UCSD-AML1 (cell line): Measurements from ENCODE around the gene SFXN5.
A peak's percentile ranks its signal among the peaks of the same experiment; 100 is the strongest.

Experiments
- DNase-seq: peaks from one replicate; lab custom pipeline; 2025; ENCODE audit not compliant: unreplicated experiment; lab: John Stamatoyannopoulos, UW

Gene SFXN5

DNA sequence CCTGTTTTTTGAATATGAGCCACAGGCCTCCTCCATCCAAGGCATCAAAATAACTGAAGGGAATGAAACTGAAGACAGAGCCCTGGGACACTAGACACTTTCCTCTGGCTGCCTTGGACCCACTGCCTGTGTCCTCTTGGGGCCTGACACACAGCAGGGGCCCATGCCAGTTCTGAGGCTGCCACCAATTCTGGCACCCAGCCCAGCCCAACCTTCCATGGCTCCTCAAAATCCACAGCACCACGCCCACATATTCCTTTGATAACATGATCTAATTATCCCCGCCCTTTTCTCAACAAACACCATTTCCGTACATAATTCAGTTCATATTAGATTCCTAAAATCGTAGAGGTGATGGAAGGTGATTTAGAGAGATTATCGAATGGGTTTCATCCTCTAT is 90.0 kb downstream of the SFXN5 start:
- no peak for DNase-seq

DNA sequence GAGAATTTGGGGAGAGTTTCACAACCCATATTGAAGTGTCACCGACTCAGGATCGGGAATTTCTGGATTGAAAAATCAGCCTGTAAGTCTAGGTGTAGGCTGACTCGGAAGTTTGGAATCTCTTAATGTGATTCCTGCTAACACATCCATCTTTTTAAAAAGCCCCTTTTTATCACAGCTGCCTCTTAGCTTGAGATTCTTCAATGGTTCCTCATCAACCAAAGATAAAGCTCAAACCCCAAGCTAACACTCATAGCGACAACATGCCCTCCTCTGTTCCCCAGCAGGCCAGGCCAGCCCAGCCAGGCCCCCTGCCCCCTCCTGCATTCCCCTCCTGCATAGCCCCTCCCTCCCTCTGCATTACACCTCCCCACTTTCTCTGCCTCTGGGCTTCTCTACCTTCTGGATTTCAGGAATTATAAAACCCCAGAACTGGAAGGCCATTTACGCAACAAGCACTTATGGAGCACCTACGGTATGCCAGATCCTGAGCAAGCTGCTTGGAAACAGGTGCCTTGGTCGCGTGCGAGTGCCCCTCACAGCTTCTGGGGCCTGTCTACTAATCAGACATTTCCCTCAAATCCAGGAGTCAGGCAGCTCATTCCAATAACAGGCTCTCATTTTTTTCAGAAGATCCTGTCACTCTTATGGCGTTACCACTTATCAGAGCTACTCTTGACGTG is 90.8 kb downstream of the SFXN5 start:
- DNase-seq, result no peak

DNA sequence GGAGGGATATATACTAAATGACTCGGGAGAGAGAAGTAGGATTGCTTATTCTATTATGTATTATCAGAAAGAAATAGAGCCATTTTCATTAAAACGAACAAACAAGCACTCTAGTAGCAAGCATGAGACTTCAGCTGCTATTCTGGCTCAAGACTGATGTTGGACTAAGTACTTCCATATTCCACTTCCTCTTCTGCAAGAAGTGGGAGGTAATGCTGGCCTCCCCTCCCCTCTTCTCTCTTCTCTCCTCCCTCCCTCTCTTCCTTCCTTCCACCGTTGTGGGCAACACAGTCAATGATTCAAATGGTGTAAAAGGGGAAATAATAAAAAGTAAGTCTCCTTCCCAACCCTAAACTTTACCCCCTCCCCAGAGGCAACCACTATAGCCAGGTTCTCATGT is 91.6 kb downstream of the SFXN5 start:
- DNase-seq, result peak; percentile 37

DNA sequence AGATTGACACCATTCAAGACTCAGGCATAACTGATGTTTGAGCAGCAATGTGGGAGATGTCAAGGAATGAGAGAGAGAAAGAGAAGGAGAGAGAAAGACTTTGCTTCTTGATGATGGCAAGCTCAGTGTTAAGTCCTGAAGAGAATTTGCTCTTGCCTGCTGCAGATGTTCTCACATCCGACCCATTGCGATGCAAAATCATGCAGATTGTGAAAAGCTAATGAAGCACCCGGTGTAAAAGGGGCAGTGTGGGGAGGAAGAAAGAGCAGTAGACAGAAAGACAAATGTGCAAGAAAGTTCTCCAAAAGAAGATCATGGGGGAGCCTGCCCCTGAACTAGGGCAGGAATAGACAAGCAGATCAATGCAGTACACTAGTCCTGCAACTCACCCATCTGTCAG is 96.5 kb downstream of the SFXN5 start:
- no peak for DNase-seq

DNA sequence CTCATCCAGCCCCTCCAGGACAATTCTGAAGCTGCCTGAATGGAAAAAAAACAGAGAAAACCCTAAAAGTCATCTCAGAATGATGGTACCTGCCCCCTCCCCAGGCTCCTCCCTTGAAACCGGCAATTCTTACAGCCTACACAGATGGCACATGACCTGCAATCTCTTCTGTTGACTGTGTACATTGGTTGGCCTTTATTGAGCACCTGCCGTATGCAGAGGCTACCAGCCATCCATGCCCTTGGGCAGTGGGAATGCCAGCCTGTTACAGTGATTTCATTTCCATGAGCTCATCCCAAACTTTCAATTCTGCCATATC is 97.1 kb downstream of the SFXN5 start:
- DNase-seq, result no peak

DNA sequence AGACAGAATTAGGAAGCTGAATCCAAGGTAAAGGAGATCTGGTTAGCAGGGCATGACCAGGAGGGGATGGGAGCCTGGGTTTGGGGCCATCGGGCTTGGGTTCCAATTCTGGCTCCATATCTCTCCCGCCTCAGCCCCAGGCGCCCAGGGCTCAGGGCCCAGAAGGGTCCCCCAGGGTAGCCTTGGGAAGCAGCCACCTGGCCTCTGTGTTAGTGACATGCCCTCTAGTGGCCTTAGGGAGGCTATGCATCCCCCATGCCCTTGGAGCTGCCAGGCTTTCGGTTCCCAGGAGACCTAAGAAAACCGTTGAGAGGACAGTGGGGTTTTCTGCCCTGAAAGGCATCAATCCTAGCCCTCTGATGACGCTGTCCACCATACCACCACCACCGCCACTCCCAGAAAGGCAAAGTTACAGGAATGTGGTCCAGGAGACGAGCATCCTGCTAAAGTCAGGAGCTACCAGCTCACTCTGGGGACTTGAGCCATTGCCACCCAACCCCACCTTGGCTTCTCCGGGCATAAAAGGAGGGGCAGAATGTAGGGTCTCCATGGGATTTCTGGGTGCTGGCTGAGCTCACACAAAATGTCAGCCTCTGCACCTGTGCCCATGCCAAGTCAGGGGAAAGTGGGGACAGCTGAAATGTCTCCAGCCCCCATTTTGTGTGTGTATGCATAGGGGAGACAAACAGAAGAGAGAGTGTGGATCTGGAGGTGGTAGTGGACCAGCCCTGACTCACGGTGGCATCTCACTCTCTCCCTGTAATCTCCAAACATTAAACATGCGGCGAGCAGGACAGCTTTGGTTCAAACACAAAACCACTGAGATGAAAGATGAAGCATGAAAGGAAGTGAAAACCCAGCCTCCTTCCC is 97.7 kb downstream of the SFXN5 start:
- peak; percentile 46 for DNase-seq

DNA sequence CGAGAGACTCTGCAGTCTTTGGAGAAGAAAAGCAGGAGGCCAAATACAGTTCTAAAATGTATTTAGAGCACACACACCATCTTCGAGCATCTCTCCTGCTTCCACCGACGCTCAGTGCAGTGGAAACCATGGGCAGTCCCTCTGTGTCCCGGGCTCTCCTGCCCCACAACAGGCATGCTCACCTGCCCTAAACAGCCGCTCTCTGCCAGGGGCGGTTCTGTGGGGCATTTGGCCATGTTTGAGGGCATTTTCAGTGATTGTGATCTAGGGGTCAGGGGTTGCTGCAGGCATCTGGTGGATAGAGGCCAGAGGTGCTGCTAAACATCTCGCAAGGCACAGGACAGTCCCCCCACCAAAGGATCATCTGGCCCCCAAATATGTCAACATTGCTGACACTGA is 98.4 kb downstream of the SFXN5 start:
- DNase-seq, result no peak

DNA sequence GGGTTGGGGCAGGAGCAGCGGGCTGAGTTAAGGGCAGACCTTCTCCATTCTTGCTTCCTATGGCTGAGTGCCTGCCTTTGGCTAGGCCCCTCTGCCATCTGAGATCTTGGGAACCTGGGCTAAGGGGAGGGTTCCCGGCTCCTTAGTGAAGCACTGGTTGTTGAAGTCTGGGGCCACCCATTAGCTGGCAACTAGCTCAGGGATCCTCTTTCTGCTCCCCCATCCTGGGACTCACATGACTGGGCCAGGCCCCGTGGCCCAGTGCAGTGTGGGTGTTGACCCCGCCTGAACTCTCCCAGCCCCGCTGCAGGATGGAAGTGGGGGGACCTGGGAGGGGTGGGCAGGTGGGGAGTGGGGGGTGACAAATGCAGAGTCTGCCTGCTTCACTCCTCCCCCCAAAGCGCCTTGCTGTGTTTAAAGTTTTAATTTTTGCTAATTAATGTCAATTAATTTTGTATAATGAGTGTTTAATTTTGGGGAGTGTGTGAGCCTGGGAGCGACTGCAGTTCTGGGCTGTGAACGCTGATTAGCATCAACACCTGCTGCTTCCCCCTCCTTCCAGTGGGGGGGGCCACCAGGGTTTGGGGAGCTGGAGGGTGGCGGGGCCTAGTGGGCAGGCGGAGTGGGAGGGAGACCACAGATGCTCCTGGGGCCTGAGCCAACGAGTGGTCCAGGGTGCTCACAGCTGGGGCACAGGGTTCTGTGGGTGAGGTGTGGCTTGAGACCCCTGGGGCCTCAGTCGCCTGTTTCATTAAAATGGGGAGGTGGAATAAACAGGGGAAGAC is 99.0 kb downstream of the SFXN5 start:
- no peak for DNase-seq

DNA sequence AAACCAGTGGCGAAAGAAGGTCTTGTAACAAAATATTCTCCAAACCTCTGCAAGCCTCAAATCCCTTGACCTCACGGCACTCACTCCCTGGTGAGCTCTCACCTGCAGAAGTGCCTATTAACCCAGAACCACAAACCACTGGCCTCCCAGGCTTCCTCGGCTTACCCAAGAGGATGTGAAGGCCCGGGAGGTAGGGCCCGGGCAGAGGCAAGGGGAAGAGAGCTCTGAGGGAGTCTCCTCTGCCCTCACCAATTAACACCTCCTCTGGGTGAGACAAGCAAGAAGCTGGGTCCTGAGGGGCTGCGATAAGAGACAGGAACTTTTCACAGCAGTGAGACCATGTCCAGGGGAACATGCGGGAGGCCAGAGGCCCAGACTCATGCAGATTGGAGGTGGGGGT is 100.5 kb downstream of the SFXN5 start:
- no peak for DNase-seq

DNA sequence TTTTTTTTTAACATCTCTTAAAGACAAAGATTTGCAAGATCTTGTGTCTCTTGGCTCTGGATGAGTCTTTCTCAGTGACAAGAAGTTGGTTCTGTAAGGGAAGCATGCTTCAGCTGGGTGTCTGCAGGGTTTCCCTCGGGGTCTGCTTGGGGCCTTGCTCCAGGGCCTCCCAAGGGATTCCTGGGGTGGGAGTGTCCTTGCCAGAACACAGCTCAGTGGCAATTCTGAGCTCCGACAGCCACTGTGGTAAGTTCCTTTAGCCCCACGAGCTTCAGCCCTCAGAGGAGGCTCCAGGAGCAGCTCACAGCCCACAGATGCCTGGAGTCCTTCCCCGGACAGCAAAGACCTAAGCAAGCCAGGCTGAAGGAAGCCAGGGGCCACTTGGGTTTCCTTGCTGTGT is 101.8 kb downstream of the SFXN5 start:
- no peak for DNase-seq

DNA sequence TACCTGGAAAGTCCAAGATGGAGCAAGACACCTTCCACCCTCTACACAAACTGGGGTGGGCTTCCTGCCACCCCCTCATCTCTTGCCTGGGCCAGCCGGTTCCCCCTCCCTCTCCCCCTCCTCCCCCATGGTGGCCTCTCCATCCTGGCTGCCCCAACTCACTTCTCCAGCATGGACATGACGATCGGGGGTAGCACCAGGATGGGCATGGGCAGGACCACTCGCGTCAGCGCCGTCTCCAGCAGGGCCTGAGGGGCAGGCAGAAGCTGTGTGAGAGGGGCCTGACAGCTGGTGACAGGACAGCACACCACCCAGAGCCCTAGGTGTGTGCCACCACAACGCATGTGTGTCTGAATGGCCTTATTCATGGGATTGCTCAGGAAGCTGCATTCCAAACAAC is 103.2 kb downstream of the SFXN5 start:
- no peak for DNase-seq

DNA sequence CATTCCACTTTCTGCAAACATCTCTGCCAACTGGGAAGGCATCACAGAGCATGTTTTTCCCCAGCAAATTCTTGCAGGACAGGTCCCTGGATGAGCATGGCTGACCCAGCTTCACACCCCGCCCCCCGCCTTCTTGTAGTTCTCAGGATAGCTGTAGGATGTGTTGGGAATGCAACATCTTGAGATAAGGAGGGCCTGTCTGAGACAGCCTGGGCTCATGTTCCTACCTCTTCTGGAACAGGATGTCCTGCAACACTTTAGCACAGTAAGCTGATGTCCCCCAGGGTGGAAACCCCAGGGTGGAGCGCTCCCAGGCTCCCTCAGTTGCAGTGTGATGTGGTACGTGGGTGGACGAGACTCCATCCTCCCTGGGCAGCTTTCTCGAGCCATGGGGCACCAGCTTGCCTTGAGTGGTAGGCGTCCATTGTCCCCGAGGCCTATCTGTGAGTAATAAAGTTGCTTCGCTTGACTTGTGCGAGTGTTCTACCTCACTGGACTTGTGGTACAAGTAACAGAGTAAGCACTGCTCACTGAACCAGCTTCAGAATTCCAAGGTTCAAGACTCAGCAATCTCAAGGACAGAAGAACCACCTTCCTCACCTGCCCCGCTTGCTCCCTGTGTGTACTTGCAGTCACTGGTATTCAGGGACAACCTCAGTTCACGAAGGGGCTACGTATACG is 105.6 kb downstream of the SFXN5 start:
- DNase-seq, result no peak

DNA sequence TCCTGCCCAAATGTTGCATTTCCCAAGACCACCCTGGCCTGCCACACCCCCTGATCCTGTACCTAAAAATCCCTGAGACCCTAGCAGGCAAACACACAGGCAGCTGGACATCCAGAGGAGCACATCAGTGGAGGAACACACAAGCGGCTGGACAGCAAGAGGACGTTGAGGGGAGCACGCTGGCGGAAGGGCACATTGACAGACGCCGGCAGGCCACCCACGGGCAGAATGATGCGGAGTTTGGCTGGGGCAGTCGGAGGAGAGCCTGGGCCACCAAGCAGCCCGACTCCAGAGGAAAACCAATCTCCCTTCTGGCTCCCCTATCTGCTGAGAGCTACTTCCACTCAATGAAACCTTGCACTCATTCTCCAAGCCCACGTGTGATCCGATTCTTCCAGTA is 106.5 kb downstream of the SFXN5 start:
- DNase-seq, result no peak

DNA sequence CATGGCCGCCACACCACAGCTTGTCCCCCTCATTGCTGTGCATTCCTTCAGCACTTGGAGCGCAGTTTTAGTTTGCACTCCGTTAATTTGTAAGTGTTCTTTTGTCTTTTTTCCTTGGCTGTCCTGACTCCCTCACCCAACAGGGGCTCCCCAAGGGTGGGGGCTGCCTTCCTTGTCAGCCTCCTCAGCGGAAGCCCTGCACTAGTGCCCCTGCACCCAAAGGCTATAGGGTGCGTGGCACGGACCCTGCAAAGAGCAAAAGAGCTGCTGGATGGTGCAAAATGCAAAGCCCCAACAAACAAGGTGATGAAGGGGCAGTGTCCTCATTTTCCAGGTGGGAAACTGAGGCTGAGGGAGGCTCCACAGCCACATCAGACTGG is 107.4 kb downstream of the SFXN5 start:
- DNase-seq, result no peak

DNA sequence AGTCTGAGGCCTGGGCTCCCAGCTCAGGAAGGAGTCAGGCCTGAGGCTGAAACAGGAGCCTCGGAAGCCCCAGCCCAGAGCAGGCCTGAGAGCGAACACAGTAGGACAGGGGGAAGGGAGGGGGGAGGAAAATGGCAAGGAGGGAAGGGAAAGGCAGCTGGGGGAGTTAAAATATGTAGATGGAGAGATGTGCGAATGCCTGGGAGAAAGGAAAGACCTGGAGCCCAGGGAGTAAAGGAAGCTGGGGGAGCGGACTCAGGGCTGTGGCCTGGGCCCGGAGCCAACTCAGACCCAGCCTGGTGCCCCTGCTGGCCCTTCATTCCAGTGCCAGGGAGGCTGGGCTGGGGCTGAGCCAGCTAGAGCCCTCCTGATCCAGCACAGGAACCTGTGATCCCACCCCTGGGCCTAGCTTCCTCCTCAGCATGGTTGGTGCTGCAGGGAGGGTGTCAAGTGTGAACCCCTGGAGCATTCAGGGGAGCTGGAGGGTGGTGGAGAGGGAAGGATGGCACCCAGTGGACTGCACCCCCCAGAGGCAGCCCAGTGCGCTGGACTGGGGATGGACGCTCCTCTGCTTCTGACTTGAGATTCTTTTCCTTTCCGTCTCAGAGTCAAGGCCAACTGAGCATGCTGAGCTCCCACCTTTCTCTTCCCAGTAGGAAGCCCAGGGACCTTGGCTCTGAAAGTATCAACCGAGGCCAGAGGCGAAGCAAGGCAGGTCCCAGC is 107.9 kb downstream of the SFXN5 start:
- DNase-seq, result no peak

DNA sequence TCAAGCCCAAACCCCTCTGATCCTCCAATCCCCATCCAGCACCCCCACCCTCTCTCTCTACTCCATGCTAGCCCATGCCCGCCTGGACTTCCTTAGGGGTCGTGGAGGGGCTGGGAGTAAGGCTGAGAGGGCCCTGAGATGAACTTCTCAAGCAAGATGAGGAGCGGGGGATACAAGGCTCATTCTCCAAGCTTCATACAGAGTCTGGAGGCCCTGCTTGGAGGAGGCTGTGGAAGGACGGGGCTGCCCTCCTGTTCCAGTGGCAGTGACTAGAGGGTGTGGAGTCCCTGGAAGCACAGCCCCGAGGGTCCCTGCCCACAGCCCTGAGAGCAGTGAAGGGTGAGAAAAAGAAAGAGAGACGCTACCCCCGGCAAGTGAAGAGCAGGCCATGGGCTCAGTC is 108.6 kb downstream of the SFXN5 start:
- no peak for DNase-seq

DNA sequence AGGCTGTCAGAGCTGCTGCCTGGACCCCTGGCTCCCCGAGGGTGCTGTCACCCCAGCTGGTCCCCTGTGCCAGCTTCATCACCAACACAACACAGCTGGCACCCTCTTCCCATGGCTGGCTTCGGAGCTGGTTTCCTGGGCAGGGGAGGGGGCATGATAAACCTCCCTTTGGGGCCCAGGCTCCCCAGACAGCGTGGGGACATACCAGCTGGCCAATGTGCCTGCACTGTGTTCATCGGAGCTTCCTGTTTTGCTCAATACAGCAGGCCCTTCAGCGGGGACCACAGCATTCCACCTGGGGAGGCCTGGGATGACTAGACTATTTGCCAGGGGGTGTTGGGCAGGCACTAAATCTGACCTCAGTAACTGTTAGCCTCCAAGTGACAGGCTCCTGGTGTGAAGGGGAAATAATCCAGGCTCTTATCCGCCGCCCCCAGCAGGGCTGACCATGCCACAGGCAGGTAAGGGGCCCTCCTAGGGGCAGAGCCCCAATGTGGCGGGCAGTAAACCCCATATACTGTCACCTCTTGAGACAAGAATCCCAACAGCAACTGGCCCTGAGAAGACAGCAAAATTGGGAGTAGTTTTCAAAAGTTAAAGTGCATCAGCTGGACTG is 109.6 kb downstream of the SFXN5 start:
- no peak for DNase-seq

DNA sequence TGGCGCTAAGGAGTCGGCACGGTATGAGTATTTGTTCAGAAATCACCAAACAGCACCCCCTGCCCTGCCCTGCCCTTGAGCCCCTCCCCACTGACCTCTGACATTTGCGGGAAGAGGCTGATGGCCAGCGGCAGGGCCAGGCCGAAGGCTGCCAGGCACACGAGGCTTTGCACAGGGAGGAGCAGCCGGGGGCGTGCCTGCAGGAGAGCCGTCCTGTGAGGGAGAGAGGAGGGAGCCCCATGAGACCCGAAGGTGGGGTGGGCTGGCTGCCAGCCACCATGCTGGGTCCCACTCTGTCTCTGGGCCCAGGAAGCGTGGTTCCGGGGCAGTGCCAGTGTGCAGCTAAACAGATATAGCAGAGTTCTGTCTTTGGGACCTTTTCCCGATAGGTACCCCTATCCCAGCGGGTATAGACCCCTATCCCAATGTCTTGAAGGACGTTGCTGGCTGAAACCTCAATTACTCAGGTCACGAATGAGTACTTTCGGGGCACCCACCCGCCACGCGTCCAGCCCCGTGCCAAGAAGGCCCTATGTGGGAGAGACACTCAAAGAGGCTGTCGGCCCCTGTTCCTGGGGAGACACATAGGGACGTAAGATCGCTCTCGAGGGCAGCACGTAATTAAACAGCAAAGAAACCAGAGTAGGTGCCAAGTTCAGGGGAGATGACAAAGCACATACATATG is 110.3 kb downstream of the SFXN5 start:
- DNase-seq, result no peak

DNA sequence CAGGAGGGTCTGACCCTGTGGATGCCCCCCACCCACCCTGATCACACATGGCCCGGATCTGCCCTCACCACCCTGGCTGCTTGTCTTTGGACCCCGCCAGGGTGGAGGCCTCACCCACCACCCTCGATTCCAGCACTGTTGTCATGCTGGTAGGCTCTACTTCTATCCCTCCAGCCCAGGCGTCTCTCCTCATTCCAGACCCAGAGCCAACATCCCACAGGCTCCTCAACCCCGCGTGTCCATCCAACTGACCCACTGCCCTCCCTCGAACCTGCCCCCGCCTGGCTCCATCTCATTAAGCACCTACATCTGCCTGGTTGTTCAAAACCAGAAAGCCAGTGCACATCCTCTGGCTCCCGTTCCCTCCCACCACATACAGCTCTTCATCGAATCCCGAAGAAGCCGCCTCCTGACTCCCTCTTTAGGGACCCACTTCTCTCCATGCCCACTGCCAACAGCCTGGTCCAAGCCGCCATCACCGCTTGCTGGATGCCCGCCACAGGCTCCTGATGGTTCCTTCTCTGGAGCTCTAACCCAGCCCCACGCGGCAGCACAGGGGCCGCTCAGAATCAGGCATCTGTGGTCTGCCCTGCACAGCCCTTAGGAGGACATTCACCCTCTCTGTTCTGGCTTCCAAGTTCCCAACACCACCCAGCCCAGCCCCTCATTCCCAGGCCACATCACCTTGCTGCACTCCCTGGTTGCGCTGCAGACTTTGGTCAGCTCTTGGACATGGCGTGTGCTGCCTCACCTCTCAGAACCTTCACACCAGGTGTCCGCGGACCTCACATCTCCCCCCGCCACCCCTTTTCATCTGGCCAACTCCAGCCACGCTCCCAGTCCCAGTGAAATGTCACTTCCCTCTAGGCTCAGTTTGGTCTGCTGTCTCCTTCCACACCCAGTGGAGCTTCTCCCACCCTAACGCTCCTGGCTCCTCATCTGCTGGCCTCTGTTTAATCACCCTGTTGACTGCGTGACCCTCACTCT is 111.2 kb downstream of the SFXN5 start:
- DNase-seq, result no peak
